ENCODE measurements around the gene FCSK. TPM values are rescaled to one million over a fixed set of nuclear protein-coding genes. Genes with fewer than 3 reads are reported as not detected.
A peak's percentile ranks its signal among the peaks of the same experiment; 100 is the strongest.

Gene FCSK
- total and polyA plus RNA-seq, 10 of the 15 experiments (the other 5 are each of a cell fraction or from before 2014, with no cell fraction given) = 0.60 to 17.6 (median 7.4) TPM

DNA sequence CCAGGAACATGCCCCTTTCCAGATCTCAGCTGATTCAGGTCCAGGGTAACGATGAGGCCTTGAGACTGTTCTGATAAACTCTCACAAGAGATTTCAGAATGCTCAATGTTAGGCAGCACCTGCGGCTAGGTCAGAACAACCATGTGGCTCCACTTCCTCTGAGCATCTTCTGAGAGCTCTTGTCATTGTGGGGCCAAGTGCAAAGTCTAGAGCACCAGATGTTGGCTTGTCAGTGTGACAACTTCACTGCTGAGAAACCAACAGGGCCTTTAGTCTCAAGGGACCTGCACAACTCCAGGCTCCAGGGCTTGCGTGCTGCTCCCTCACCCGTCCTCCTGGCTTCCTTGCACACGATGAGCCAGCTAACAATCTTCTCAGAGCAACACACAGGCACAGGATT, 29.0 kb downstream of the FCSK start (continued):
- TF ChIP-seq, protein P1, sequence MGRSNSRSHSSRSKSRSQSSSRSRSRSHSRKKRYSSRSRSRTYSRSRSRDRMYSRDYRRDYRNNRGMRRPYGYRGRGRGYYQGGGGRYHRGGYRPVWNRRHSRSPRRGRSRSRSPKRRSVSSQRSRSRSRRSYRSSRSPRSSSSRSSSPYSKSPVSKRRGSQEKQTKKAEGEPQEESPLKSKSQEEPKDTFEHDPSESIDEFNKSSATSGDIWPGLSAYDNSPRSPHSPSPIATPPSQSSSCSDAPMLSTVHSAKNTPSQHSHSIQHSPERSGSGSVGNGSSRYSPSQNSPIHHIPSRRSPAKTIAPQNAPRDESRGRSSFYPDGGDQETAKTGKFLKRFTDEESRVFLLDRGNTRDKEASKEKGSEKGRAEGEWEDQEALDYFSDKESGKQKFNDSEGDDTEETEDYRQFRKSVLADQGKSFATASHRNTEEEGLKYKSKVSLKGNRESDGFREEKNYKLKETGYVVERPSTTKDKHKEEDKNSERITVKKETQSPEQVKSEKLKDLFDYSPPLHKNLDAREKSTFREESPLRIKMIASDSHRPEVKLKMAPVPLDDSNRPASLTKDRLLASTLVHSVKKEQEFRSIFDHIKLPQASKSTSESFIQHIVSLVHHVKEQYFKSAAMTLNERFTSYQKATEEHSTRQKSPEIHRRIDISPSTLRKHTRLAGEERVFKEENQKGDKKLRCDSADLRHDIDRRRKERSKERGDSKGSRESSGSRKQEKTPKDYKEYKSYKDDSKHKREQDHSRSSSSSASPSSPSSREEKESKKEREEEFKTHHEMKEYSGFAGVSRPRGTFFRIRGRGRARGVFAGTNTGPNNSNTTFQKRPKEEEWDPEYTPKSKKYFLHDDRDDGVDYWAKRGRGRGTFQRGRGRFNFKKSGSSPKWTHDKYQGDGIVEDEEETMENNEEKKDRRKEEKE (IDR thresholded peaks at IDR 0.05) = no peak
- TF ChIP-seq, protein P2, sequence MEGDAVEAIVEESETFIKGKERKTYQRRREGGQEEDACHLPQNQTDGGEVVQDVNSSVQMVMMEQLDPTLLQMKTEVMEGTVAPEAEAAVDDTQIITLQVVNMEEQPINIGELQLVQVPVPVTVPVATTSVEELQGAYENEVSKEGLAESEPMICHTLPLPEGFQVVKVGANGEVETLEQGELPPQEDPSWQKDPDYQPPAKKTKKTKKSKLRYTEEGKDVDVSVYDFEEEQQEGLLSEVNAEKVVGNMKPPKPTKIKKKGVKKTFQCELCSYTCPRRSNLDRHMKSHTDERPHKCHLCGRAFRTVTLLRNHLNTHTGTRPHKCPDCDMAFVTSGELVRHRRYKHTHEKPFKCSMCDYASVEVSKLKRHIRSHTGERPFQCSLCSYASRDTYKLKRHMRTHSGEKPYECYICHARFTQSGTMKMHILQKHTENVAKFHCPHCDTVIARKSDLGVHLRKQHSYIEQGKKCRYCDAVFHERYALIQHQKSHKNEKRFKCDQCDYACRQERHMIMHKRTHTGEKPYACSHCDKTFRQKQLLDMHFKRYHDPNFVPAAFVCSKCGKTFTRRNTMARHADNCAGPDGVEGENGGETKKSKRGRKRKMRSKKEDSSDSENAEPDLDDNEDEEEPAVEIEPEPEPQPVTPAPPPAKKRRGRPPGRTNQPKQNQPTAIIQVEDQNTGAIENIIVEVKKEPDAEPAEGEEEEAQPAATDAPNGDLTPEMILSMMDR (IDR thresholded peaks at IDR 0.05 in 2 of 3, conservative IDR thresholded peaks at IDR 0.05 in 1 of 3; ENCODE audit: control insufficient read depth in 2 of 3, extremely low read depth in 1 of 3, insufficient read depth in 1 of 3, low read depth in 3 of 3, low read length in 3 of 3) = peak in 1 of 3 experiments; percentile 4; a peak in 1 of 6 replicates
- TF ChIP-seq, protein P3, sequence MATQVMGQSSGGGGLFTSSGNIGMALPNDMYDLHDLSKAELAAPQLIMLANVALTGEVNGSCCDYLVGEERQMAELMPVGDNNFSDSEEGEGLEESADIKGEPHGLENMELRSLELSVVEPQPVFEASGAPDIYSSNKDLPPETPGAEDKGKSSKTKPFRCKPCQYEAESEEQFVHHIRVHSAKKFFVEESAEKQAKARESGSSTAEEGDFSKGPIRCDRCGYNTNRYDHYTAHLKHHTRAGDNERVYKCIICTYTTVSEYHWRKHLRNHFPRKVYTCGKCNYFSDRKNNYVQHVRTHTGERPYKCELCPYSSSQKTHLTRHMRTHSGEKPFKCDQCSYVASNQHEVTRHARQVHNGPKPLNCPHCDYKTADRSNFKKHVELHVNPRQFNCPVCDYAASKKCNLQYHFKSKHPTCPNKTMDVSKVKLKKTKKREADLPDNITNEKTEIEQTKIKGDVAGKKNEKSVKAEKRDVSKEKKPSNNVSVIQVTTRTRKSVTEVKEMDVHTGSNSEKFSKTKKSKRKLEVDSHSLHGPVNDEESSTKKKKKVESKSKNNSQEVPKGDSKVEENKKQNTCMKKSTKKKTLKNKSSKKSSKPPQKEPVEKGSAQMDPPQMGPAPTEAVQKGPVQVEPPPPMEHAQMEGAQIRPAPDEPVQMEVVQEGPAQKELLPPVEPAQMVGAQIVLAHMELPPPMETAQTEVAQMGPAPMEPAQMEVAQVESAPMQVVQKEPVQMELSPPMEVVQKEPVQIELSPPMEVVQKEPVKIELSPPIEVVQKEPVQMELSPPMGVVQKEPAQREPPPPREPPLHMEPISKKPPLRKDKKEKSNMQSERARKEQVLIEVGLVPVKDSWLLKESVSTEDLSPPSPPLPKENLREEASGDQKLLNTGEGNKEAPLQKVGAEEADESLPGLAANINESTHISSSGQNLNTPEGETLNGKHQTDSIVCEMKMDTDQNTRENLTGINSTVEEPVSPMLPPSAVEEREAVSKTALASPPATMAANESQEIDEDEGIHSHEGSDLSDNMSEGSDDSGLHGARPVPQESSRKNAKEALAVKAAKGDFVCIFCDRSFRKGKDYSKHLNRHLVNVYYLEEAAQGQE (IDR thresholded peaks at IDR 0.05; ENCODE audit: low read depth, low read length) = no peak
- TF ChIP-seq KLF5 (IDR thresholded peaks at IDR 0.05; ENCODE audit: partially characterized antibody) = no peak
- no peak for TF ChIP-seq FOS (IDR thresholded peaks at IDR 0.05; ENCODE audit: borderline replicate concordance, extremely low read depth, insufficient read length)
- no peak for TF ChIP-seq STAT1 (conservative IDR thresholded peaks at IDR 0.05)
- TF ChIP-seq, protein P4, sequence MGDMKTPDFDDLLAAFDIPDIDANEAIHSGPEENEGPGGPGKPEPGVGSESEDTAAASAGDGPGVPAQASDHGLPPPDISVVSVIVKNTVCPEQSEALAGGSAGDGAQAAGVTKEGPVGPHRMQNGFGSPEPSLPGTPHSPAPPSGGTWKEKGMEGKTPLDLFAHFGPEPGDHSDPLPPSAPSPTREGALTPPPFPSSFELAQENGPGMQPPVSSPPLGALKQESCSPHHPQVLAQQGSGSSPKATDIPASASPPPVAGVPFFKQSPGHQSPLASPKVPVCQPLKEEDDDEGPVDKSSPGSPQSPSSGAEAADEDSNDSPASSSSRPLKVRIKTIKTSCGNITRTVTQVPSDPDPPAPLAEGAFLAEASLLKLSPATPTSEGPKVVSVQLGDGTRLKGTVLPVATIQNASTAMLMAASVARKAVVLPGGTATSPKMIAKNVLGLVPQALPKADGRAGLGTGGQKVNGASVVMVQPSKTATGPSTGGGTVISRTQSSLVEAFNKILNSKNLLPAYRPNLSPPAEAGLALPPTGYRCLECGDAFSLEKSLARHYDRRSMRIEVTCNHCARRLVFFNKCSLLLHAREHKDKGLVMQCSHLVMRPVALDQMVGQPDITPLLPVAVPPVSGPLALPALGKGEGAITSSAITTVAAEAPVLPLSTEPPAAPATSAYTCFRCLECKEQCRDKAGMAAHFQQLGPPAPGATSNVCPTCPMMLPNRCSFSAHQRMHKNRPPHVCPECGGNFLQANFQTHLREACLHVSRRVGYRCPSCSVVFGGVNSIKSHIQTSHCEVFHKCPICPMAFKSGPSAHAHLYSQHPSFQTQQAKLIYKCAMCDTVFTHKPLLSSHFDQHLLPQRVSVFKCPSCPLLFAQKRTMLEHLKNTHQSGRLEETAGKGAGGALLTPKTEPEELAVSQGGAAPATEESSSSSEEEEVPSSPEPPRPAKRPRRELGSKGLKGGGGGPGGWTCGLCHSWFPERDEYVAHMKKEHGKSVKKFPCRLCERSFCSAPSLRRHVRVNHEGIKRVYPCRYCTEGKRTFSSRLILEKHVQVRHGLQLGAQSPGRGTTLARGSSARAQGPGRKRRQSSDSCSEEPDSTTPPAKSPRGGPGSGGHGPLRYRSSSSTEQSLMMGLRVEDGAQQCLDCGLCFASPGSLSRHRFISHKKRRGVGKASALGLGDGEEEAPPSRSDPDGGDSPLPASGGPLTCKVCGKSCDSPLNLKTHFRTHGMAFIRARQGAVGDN (IDR thresholded peaks at IDR 0.05) = peak; percentile 91
- TF ChIP-seq, protein P5, sequence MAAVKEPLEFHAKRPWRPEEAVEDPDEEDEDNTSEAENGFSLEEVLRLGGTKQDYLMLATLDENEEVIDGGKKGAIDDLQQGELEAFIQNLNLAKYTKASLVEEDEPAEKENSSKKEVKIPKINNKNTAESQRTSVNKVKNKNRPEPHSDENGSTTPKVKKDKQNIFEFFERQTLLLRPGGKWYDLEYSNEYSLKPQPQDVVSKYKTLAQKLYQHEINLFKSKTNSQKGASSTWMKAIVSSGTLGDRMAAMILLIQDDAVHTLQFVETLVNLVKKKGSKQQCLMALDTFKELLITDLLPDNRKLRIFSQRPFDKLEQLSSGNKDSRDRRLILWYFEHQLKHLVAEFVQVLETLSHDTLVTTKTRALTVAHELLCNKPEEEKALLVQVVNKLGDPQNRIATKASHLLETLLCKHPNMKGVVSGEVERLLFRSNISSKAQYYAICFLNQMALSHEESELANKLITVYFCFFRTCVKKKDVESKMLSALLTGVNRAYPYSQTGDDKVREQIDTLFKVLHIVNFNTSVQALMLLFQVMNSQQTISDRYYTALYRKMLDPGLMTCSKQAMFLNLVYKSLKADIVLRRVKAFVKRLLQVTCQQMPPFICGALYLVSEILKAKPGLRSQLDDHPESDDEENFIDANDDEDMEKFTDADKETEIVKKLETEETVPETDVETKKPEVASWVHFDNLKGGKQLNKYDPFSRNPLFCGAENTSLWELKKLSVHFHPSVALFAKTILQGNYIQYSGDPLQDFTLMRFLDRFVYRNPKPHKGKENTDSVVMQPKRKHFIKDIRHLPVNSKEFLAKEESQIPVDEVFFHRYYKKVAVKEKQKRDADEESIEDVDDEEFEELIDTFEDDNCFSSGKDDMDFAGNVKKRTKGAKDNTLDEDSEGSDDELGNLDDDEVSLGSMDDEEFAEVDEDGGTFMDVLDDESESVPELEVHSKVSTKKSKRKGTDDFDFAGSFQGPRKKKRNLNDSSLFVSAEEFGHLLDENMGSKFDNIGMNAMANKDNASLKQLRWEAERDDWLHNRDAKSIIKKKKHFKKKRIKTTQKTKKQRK (IDR thresholded peaks at IDR 0.05; ENCODE audit: low read depth, low read length) = no peak
- no peak for TF ChIP-seq PAX8 (IDR thresholded peaks at IDR 0.05)
- peak; percentile 46; the same call in 1 of the 2 replicates for TF ChIP-seq GATAD2B (conservative IDR thresholded peaks at IDR 0.05; ENCODE audit: low read depth)
- TF ChIP-seq, protein P6, sequence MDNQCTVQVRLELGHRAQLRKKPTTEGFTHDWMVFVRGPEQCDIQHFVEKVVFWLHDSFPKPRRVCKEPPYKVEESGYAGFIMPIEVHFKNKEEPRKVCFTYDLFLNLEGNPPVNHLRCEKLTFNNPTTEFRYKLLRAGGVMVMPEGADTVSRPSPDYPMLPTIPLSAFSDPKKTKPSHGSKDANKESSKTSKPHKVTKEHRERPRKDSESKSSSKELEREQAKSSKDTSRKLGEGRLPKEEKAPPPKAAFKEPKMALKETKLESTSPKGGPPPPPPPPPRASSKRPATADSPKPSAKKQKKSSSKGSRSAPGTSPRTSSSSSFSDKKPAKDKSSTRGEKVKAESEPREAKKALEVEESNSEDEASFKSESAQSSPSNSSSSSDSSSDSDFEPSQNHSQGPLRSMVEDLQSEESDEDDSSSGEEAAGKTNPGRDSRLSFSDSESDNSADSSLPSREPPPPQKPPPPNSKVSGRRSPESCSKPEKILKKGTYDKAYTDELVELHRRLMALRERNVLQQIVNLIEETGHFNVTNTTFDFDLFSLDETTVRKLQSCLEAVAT (IDR thresholded peaks at IDR 0.05) = 0 out of 2 replicates have a peak, but pooled peaks have one; percentile 24
